ENCODE data around the gene NEK10.

NEK10 gene

DNA sequence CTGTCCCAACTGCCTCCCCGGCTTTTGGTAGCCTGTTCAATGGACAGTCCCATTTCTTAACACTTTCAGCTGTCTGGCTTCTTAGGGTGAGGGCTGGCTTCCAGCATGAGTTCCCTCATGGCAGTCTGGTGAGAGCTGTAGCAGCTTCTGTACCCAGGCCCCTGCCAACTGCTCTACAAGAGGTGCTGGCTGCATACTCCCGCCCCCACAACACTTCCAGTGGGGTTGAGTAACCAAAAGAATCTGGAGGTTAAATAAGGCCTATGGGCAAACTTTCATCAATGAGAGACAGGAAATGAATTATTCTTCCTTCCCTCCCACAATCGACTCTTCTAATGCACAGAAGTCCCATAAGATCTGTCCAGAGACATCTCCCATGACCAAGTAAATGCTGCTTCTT is 145.0 kb downstream of the NEK10 start:
- no peaks in the 10 kb centered on the region for H3K9me3 ChIP-seq (ENCODE audit: insufficient read depth, low read depth, low read length)
- H2AK5ac ChIP-seq (ENCODE audit: low read length): no peak overlapping the region
- H3K9ac ChIP-seq (ENCODE audit: low read length): no peak overlapping the region
- H3K27me3 ChIP-seq (ENCODE audit: insufficient read depth, low read length): no peaks in the 10 kb centered on the region
- no peak overlapping the region for H4K8ac ChIP-seq (ENCODE audit: low read depth, low read length)
- H3K79me1 ChIP-seq (ENCODE audit: low read length): no peaks in the 10 kb centered on the region
- H2BK5ac ChIP-seq (ENCODE audit: low read depth, low read length, poor library complexity): no peak overlapping the region
- no peaks in the 10 kb centered on the region for H3K36me3 ChIP-seq (ENCODE audit: control insufficient read depth in 1 of 2, insufficient read depth in 2 of 2, low read length in 2 of 2)
- H3K27ac ChIP-seq (ENCODE audit: low read depth, low read length): no peak overlapping the region
- H3K14ac ChIP-seq (ENCODE audit: low read length): no peak overlapping the region
- H2BK12ac ChIP-seq (ENCODE audit: low read length): no peak overlapping the region
- no peaks in the 10 kb centered on the region for H3K79me2 ChIP-seq (ENCODE audit: control insufficient read depth, insufficient read depth, low read length, poor library complexity)
- no CpG with 5 or more reads among the region's 3 CpGs for WGBS (ENCODE audit: extremely low coverage, insufficient coverage, insufficient read length)
- no peaks in the 10 kb centered on the region for H3K4me1 ChIP-seq (ENCODE audit: control insufficient read depth in 1 of 2, insufficient read depth in 2 of 2, low read length in 2 of 2)
- no peak overlapping the region for H3K4me3 ChIP-seq (ENCODE audit: low read depth, low read length)
- no peak overlapping the region for H3K23ac ChIP-seq (ENCODE audit: low read length)
- H4K12ac ChIP-seq (ENCODE audit: low read depth, low read length): no peak overlapping the region
- no peak overlapping the region for H3K18ac ChIP-seq (ENCODE audit: low read length)
- DNase-seq: no peak
- no peak overlapping the region for H2AFZ ChIP-seq (ENCODE audit: insufficient read depth, low read length, poor library complexity)
- H3K4ac ChIP-seq (ENCODE audit: low read depth, low read length): no peak overlapping the region
- H4K91ac ChIP-seq (ENCODE audit: low read depth, low read length): no peak overlapping the region
- no peak overlapping the region for H3K4me2 ChIP-seq (ENCODE audit: low read length)
- H2BK120ac ChIP-seq (ENCODE audit: insufficient read depth, low read length, poor library complexity): no peak overlapping the region

DNA sequence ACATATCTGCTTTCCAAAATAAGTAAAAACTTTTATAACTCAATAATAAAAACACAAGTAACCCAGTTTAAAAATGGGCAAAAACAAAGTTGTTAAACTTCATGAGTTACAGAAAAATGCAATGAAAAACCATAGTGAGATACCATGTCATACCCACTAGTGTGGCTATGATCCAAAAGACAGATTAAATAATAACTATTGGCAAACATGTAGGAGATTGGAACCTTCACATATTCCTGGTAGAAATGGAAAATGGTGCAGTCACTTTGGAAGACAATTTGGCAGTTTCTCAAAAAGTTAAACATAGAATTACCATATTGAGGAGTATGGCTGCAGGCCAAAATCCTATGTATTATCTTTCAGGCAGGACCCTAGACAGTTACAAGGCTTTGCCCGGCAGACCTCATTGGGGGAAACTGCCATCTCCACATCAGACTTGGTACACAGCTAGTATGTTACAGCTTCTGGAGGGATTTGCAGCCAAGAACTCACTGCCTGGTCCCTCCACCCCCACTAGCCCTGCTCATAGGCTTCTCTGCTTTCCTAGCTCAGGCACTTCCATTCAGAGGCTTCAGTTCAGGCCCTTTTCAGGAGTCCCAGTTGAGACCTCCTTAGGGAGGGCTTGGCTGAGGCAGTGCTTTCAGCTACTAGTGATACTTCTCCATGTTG is 147.8 kb downstream of the NEK10 start:
- Histone ChIP-seq H3K4me3 (ENCODE audit: low read depth, low read length) (no peak overlapping the region), H3K79me2 (ENCODE audit: control insufficient read depth, insufficient read depth, low read length, poor library complexity) (no peaks in the 10 kb centered on the region), H3K9me3 (ENCODE audit: insufficient read depth, low read depth, low read length) (no peaks in the 10 kb centered on the region), H2AK5ac (ENCODE audit: low read length) (no peak overlapping the region), H3K36me3 (ENCODE audit: control insufficient read depth in 1 of 2, insufficient read depth in 2 of 2, low read length in 2 of 2) (no peaks in the 10 kb centered on the region), H3K18ac (ENCODE audit: low read length) (no peak overlapping the region), H3K27me3 (ENCODE audit: insufficient read depth, low read length) (no peaks in the 10 kb centered on the region), H3K14ac (ENCODE audit: low read length) (no peak overlapping the region), H3K4me1 (ENCODE audit: control insufficient read depth in 1 of 2, insufficient read depth in 2 of 2, low read length in 2 of 2) (no peaks in the 10 kb centered on the region), H3K9ac (ENCODE audit: low read length) (no peak overlapping the region), H4K91ac (ENCODE audit: low read depth, low read length) (no peak overlapping the region), H2AFZ (ENCODE audit: insufficient read depth, low read length, poor library complexity) (no peak overlapping the region), H4K12ac (ENCODE audit: low read depth, low read length) (no peak overlapping the region), H4K8ac (ENCODE audit: low read depth, low read length) (no peak overlapping the region), H3K4me2 (ENCODE audit: low read length) (no peak overlapping the region), H3K23ac (ENCODE audit: low read length) (no peak overlapping the region), H2BK5ac (ENCODE audit: low read depth, low read length, poor library complexity) (no peak overlapping the region), H2BK12ac (ENCODE audit: low read length) (no peak overlapping the region), H3K4ac (ENCODE audit: low read depth, low read length) (no peak overlapping the region), H3K27ac (ENCODE audit: low read depth, low read length) (no peak overlapping the region), H3K79me1 (ENCODE audit: low read length) (no peaks in the 10 kb centered on the region), H2BK120ac (ENCODE audit: insufficient read depth, low read length, poor library complexity) (no peak overlapping the region)
- no peak for DNase-seq
- WGBS (ENCODE audit: extremely low coverage, insufficient coverage, insufficient read length): no CpG with 5 or more reads among the region's 1 CpG

DNA sequence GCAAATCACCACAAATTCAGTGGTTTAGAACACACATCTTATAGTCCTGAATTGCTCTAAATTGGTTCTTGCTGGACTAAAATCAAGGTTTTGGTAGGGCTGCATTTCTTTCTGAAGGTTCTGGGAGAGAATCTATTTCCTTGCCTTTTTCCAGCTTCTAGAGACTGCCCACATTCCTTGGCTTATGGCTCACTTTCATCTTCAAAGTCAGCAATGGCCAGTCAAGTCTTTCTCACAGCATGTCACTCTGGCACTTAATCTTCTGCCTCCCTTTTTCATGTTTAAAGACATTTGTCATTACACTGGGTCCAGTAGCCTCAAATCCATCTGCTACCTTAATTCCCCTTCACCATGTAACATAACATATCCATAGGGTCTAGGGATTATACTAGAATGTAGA is 149.0 kb downstream of the NEK10 start:
- Histone ChIP-seq H3K9me3 (ENCODE audit: insufficient read depth, low read depth, low read length) (no peaks in the 10 kb centered on the region), H2BK120ac (ENCODE audit: insufficient read depth, low read length, poor library complexity) (no peak overlapping the region), H3K18ac (ENCODE audit: low read length) (no peak overlapping the region), H2BK5ac (ENCODE audit: low read depth, low read length, poor library complexity) (no peak overlapping the region), H3K4me3 (ENCODE audit: low read depth, low read length) (no peak overlapping the region), H3K27ac (ENCODE audit: low read depth, low read length) (no peak overlapping the region), H3K9ac (ENCODE audit: low read length) (no peak overlapping the region), H3K4me1 (ENCODE audit: control insufficient read depth in 1 of 2, insufficient read depth in 2 of 2, low read length in 2 of 2) (no peaks in the 10 kb centered on the region), H2BK12ac (ENCODE audit: low read length) (no peak overlapping the region), H3K23ac (ENCODE audit: low read length) (no peak overlapping the region), H3K27me3 (ENCODE audit: insufficient read depth, low read length) (no peaks in the 10 kb centered on the region), H3K36me3 (ENCODE audit: control insufficient read depth in 1 of 2, insufficient read depth in 2 of 2, low read length in 2 of 2) (no peaks in the 10 kb centered on the region), H3K4me2 (ENCODE audit: low read length) (no peak overlapping the region), H2AK5ac (ENCODE audit: low read length) (no peak overlapping the region), H2AFZ (ENCODE audit: insufficient read depth, low read length, poor library complexity) (no peak overlapping the region), H4K91ac (ENCODE audit: low read depth, low read length) (no peak overlapping the region), H4K8ac (ENCODE audit: low read depth, low read length) (no peak overlapping the region), H3K4ac (ENCODE audit: low read depth, low read length) (no peak overlapping the region), H3K79me1 (ENCODE audit: low read length) (no peaks in the 10 kb centered on the region), H4K12ac (ENCODE audit: low read depth, low read length) (no peak overlapping the region), H3K14ac (ENCODE audit: low read length) (no peak overlapping the region), H3K79me2 (ENCODE audit: control insufficient read depth, insufficient read depth, low read length, poor library complexity) (no peaks in the 10 kb centered on the region)
- no peak for DNase-seq

DNA sequence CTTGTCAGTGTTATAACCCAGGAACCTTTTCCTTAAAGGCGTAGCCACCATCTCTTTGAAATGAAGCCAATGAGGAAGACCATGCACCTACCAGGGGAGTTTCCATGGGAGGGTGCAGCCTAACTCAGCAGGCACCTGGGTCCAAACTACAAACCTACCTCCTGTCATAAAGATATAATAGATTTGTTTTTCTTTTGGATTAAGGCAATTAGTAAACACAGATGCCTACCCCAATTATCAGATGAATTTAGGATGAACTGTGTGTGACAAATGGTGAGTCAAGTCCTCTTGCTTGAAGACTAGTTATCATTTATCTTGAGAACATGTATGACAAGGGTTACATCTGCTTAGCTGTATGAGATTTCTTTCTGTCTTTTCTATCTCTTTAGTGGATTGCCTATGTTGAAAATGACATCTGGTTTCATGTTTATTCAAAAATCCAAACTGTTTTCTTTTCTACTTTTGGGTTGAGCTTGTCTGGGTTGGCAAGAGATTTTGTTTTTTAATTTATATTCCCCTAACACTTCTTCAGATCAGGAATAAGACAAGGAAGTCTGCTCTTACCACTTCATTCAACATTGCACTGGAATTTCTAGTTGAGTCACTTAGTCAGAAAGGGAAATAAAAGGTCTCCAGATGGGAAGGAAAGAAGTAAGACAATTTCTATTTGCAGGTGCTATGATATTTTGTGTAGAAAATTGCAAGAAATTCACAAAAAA is 149.9 kb downstream of the NEK10 start:
- Histone ChIP-seq H2BK5ac (ENCODE audit: low read depth, low read length, poor library complexity) (no peak overlapping the region), H3K36me3 (ENCODE audit: control insufficient read depth in 1 of 2, insufficient read depth in 2 of 2, low read length in 2 of 2) (no peaks in the 10 kb centered on the region), H2AK5ac (ENCODE audit: low read length) (no peak overlapping the region), H4K91ac (ENCODE audit: low read depth, low read length) (no peak overlapping the region), H3K23ac (ENCODE audit: low read length) (no peak overlapping the region), H3K14ac (ENCODE audit: low read length) (no peak overlapping the region), H3K79me1 (ENCODE audit: low read length) (no peaks in the 10 kb centered on the region), H3K79me2 (ENCODE audit: control insufficient read depth, insufficient read depth, low read length, poor library complexity) (no peaks in the 10 kb centered on the region), H3K27me3 (ENCODE audit: insufficient read depth, low read length) (no peaks in the 10 kb centered on the region), H2BK12ac (ENCODE audit: low read length) (no peak overlapping the region), H3K4me3 (ENCODE audit: low read depth, low read length) (no peak overlapping the region), H3K4me1 (ENCODE audit: control insufficient read depth in 1 of 2, insufficient read depth in 2 of 2, low read length in 2 of 2) (no peaks in the 10 kb centered on the region), H4K8ac (ENCODE audit: low read depth, low read length) (no peak overlapping the region), H3K4me2 (ENCODE audit: low read length) (no peak overlapping the region), H4K12ac (ENCODE audit: low read depth, low read length) (no peak overlapping the region), H3K9ac (ENCODE audit: low read length) (no peak overlapping the region), H3K18ac (ENCODE audit: low read length) (no peak overlapping the region), H2AFZ (ENCODE audit: insufficient read depth, low read length, poor library complexity) (no peak overlapping the region), H3K4ac (ENCODE audit: low read depth, low read length) (no peak overlapping the region), H3K9me3 (ENCODE audit: insufficient read depth, low read depth, low read length) (no peaks in the 10 kb centered on the region), H3K27ac (ENCODE audit: low read depth, low read length) (no peak overlapping the region), H2BK120ac (ENCODE audit: insufficient read depth, low read length, poor library complexity) (no peak overlapping the region)
- DNase-seq: peak in 1 of 2 donors; percentile 7
- no CpG with 5 or more reads among the region's 1 CpG for WGBS (ENCODE audit: extremely low coverage, insufficient coverage, insufficient read length)
